Spinal cord (tissue), 10 donors: ENCODE data around the gene CNKSR1. TPM values are rescaled to one million over a fixed set of nuclear protein-coding genes. Genes with fewer than 3 reads are reported as not detected.
A peak's percentile ranks its signal among the peaks of the same experiment; 100 is the strongest.

Experiments used
- DNase-seq, 6 donors: peaks; one replicate each; pipeline versions ENCODE4 v3.0.0 to v3.0.0-alpha.2; 2013 to 2015; ENCODE audit warnings: low spot score in 6 of 6, low read depth in 4 of 6
- H3K27ac ChIP-seq: one replicate; pipeline ENCODE4 v1.5.1; 2013; ENCODE audit warnings: low read depth, low read length, control low read depth
- H3K27me3 ChIP-seq: one replicate; pipeline ENCODE4 v1.6.1; 2013; ENCODE audit warnings: low read length; ENCODE audit not compliant: control insufficient read depth, insufficient read depth
- H3K36me3 ChIP-seq: one replicate; pipeline ENCODE4 v1.6.1; 2013; ENCODE audit warnings: low read length; ENCODE audit not compliant: control insufficient read depth, insufficient read depth
- H3K4me1 ChIP-seq: one replicate; pipeline ENCODE4 v1.6.1; 2013; ENCODE audit warnings: low read length; ENCODE audit not compliant: control insufficient read depth, insufficient read depth
- H3K4me3 ChIP-seq: one replicate; pipeline ENCODE4 v1.5.1; 2013; ENCODE audit warnings: low read depth, low read length, control low read depth
- H3K9me3 ChIP-seq: one replicate; pipeline ENCODE4 v1.6.1; 2013; ENCODE audit warnings: low read length; ENCODE audit not compliant: control insufficient read depth, insufficient read depth
- WGBS: methylation state at CpG from one replicate; pipeline ENCODE4 v1.1.5; 2013; ENCODE audit warnings: missing lambda C conversion rate; ENCODE audit not compliant: insufficient coverage; 5-methylcytosine and 5-hydroxymethylcytosine counted together
- polyA plus RNA-seq, 2 donors: library from polyadenylated mRNA; unstranded; fragments of 120-200 nt; gene quantifications; one replicate each; pipeline ENCODE4 v1.2.1, GENCODE V29; 2013; ENCODE audit not compliant: insufficient read length in 2 of 2
- total RNA-seq, 2 donors: library from RNA; depleted of rRNA in 1 of 2; stranded (reverse); fragments of 120-200 nt in 1 of 2; fragments of >200 nt in 1 of 2; gene quantifications; one replicate each; pipeline versions ENCODE4 v1.2.3 to v1.2.4, GENCODE V29; 2013 to 2014
- donor health status: healthy.

The CNKSR1 gene
- total and polyA plus RNA-seq, 4 donors, result 1.8 to 11.2 (median 4.1) TPM

DNA sequence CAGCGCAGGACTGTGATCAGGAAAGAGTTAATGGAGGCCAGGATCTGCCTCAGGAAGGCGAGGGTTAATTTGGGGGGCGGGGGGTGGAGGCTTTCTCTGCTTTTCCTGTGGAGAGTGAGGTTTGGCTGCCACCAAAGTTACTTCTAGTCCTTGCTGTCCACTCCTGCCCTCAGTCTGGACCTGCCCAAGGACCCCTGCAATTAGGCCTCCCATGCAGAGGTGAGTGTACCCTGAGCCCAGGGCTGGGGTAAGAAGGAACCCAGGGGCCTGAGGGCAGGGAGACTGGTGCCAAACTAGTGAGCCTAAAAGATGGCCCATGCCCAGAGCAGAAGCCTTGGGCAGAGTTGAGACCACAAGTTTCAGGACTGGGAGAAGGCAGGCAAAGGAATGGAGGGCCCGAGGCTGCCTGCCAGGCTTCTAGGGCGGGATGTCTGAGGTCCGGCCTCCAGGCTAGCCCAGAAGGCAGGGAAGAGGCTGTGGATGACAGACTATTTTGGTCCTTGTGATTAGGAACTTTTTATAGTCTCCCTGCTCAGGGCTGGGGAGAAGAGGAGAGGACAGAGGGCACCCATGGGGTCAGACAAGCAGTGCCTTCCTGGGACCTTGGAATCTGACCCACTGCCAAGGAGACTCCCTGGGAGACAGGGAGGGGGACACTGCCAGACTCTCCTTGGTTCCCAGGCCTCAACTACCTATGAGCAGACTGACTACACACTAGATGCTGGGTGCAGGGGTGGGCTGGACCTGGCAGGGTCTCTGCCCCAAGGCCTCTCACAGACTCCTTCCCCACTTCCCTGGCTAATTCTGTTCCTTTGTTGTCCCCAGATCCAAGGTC lies 18.2 kb upstream of the CNKSR1 start, which contains the start of gene FAM110D:
FAM110D (plus strand) TSS at position 172 of the 835 bp plus-strand sequence. CDS start 2,213 bp downstream, outside the sequence.
- DNase-seq, result no peak
- Histone ChIP-seq H3K4me3 (peak within 1 kb of the TSS; percentile 11), H3K4me1 (peaks cover 58% of the 10 kb centered on the region), H3K9me3 (no peaks in the 10 kb centered on the region), H3K27me3 (peaks cover 14% of the 10 kb centered on the region), H3K36me3 (no peaks in the 10 kb centered on the region), H3K27ac (no peak within 1 kb of the TSS)
- WGBS, result 36% methylated on average over 6 of the region's 6 CpGs

DNA sequence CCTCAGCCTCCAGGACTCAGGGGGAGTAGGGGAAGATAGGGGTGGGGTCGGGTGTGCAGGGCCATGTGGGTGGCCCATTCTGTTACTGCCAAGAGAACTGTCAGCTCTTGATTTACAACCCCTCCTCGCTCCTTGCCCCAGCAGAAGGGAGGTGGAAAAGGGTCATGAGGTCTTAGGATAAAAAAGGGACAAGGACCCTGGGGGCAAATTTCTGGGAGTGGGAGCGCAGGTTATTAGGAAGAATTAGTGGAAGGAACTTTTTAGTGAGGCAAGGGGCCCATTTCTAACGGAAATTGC lies 17.6 kb upstream of the CNKSR1 start:
- Histone ChIP-seq H3K4me1 (peaks cover 62% of the 10 kb centered on the region), H3K27me3 (peaks cover 14% of the 10 kb centered on the region), H3K27ac (no peak overlapping the region), H3K36me3 (no peaks in the 10 kb centered on the region), H3K4me3 (no peak overlapping the region), H3K9me3 (no peaks in the 10 kb centered on the region)
- 60% methylated on average over 1 of the region's 4 CpGs for WGBS
- DNase-seq, result no peak

DNA sequence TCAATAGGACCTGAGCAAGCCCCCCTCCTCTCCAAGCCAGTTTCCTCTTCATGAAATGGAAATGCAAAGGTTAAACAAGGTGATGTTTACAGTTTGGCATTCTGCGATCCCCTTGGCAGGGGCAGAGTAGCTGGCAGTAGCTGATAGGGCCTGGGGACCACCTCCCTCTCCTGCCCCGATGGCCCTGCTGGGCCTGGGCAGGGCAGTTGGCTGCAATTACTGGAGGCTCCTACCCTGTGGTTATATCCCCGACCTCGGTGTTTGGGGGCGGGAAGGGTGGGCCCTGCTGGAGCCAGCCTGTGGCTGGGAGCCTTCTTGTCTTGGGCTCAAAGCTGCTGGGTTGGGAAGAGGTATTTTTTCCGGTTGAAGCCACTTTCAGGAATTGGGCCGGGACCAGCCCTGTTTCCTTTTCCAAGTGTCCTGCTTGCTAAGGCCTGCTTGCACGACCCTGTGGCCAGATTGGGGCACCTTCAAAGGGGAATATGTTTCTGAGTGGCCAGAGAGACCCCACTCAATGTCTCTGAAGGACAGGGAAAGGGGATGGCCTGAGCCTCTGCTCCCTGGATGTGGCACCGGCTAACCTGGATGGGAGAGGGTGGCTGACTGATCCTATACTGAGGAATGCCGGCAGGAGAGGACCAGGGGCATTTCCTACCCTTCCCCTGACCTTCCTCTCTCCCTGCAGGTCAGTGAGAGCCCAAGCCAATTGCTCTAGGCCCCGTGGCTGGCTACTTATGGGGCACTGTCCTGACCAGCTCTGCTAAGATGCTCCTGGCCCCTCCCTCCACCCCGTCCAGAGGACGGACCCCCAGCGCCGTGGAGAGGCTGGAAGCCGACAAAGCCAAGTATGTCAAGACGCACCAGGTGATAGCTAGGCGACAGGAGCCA lies 16.5 kb upstream of the CNKSR1 start:
- H3K36me3 ChIP-seq, result no peaks in the 10 kb centered on the region
- H3K27ac ChIP-seq, result no peak overlapping the region
- H3K4me1 ChIP-seq, result peaks cover 56% of the 10 kb centered on the region
- H3K4me3 ChIP-seq, result peak overlapping the region; percentile 40
- H3K9me3 ChIP-seq, result no peaks in the 10 kb centered on the region
- H3K27me3 ChIP-seq, result peaks cover 13% of the 10 kb centered on the region
- no peak for DNase-seq
- WGBS, result 31% methylated on average over 18 of the region's 18 CpGs

DNA sequence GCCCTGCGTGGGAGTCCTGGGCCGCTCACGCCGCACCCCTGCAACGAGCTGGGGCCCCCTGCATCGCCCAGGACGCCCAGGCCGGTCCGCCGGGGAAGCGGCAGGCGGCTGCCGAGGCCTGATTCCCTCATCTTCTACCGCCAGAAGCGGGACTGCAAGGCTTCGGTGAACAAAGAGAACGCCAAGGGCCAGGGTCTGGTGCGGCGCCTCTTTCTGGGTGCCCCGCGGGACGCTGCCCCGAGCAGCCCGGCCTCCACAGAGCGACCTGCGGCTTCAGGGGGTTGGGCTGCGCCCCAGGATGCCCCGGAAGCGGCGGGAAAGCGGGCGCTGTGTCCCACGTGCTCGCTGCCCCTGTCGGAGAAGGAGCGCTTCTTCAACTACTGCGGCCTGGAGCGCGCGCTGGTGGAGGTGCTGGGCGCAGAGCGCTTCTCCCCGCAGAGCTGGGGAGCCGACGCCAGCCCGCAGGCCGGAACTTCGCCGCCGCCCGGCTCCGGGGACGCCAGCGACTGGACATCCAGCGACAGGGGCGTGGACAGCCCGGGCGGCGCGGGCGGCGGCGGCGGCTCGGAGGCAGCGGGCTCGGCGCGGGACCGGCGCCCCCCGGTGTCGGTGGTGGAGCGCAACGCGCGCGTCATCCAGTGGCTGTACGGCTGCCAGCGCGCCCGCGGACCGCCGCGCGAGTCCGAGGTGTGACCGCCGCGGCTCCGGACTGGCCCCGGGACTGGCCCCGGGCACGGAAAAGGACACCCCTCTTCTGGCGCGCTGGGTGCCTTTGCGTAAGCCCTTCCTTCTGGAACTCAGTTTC lies 15.7 kb upstream of the CNKSR1 start:
- DNase-seq, result peak in 2 of 6 donors; percentile 82 to 83
- under 1% methylated on average over 98 of the region's 98 CpGs for WGBS
- Histone ChIP-seq H3K9me3 (no peaks in the 10 kb centered on the region), H3K4me3 (peak overlapping the region; percentile 40), H3K36me3 (no peaks in the 10 kb centered on the region), H3K4me1 (peaks cover 48% of the 10 kb centered on the region), H3K27me3 (peaks cover 4% of the 10 kb centered on the region), H3K27ac (no peak overlapping the region)

DNA sequence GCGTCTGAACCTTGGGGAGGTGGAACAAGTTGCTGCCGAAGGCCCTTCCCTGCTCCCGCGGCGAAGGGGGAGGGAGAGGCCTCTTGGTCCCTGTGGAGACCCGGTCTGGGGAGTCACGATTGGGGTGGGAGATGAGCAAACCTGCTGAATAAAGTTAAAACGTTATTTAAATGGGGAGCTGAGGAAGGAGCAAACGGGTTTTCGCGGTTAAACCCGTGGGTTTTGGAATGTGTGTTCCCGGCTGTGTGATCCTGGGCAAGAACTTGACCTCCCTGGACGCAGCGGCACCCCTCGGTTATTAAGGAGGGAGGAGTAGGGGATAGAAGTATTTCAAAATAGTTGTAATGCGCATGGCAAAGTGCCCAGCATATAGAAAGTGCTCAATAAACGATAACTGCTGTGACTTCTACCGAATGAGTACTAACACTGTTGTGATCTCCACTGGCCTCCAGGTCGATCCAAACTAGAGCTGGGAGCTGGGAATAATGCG lies 15.0 kb upstream of the CNKSR1 start:
- Histone ChIP-seq H3K4me1 (peaks cover 43% of the 10 kb centered on the region), H3K9me3 (no peaks in the 10 kb centered on the region), H3K36me3 (no peaks in the 10 kb centered on the region), H3K4me3 (peak overlapping the region; percentile 35), H3K27me3 (peaks cover 4% of the 10 kb centered on the region), H3K27ac (no peak overlapping the region)
- no peak for DNase-seq
- 39% methylated on average over 21 of the region's 21 CpGs for WGBS

DNA sequence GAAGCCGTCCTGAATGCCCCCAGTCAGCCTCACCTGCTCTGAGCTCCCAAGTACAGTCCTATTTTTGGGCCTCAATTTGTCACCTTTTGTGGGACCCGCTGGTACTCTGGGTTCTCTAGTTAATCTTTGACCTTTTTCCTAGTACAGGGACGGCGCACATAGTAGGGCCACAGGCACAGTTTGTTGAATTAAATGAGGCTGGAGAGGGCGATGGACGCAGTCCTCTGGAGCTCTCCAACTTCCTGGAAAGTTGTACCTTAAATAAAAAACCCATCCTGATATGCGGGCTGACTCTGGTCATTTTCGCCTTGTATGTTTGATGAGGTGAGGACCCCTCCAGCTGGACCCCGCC lies 13.6 kb upstream of the CNKSR1 start:
- Histone ChIP-seq H3K9me3 (no peaks in the 10 kb centered on the region), H3K4me3 (no peak overlapping the region), H3K4me1 (peaks cover 43% of the 10 kb centered on the region), H3K27ac (no peak overlapping the region), H3K27me3 (peaks cover 4% of the 10 kb centered on the region), H3K36me3 (no peaks in the 10 kb centered on the region)
- DNase-seq, result no peak
- 72% methylated on average over 4 of the region's 9 CpGs for WGBS

DNA sequence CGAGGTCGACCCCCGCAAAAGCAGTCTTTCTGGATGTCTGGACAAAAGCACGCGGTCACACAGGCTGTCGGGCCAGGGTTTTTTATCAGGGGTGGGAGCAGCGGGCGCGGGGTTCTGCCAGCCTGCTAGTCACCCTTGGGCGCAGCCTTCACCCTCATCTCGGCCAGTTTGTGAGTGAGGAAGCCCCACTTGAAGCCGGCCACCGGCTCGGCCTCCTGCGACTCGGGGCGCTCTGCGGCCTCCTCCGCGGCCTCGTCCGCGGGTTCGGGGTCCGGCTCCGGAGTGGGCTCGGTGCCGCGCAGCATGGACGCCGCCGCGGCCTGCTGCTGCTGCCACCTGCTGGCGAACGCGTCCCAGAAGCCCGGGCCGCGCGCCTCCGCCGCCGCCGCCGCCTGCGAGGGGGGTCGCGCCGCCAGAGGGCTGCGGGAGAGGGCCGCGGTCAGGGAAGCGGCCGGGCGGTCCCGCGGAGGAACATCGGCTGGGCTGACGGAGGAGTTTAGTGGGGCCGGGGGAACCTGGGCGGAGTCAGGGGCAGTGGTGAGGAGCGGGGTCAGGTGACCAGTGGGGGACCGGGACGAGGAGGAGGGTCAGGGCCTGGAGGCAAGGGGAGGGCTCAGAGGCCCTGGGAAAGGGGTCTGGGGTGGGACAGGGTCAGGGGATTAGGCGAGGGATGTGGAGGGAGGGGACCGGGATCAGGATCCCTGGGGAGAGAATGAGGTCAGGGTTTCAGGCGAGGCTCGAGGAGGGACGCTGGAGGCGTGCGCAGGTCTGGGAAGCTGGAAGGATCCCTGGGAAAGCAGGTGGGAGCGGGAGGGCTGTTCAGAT lies 13.0 kb upstream of the CNKSR1 start:
- H3K9me3 ChIP-seq, result no peaks in the 10 kb centered on the region
- WGBS, result 11% methylated on average over 72 of the region's 72 CpGs
- H3K36me3 ChIP-seq, result no peaks in the 10 kb centered on the region
- H3K4me1 ChIP-seq, result peaks cover 43% of the 10 kb centered on the region
- peak overlapping the region; percentile 41 for H3K4me3 ChIP-seq
- peaks cover 4% of the 10 kb centered on the region for H3K27me3 ChIP-seq
- peak in 2 of 6 donors; percentile 71 to 72 for DNase-seq
- no peak overlapping the region for H3K27ac ChIP-seq

DNA sequence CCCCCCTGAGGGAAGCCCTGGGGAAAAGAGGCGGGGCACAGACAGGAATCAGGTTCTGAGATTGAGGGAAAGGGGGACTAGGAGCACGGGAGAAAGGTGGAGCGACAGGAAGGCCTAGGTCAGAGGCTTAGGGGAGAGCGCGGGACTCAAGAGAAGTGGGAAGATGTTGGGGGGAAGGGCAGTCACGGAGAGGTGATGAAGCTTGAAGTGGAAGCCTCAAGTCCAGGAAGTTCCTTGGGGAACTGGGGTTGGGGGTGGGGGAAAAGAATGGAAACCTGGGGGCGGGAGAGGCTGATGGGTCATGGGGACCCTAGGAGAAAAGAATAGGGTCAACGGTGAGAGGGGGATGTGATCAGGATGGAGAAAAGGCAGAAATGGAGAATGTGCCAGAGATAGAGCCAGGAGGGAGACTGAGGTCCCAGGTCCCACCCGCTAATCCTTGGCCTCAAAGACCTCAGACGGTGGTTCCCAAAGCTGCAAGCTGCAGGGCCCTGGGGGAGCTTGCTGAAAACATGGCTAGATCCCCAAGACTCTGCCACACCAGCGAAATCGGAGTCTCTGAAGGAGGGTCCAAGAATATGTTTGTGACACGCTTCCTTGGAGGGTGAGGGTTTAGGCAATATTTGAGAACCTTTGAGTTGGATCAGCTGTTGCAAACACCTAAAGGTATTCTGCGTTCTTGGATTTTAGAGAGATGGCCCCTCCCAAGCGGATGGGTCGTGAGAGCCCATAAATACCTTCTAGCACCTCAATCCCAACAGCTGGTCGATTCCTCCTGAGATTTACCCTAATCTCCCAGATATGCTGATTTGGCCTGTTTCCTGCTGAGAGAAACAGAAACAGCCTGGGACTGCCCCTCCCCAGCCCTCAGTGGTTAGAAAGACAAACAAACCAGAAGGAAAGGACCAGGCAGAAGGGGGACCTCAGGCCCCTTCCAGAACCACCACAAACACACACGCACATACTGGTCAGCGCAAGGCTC lies 12.1 kb upstream of the CNKSR1 start:
- WGBS, result 70% methylated on average over 13 of the region's 19 CpGs
- no peak overlapping the region for H3K4me3 ChIP-seq
- H3K9me3 ChIP-seq, result no peaks in the 10 kb centered on the region
- no peaks in the 10 kb centered on the region for H3K36me3 ChIP-seq
- H3K27me3 ChIP-seq, result peaks cover 4% of the 10 kb centered on the region
- no peak overlapping the region for H3K27ac ChIP-seq
- no peak for DNase-seq
- peaks cover 47% of the 10 kb centered on the region for H3K4me1 ChIP-seq
